Measurements from ENCODE around the gene IFNL3.

DNA sequence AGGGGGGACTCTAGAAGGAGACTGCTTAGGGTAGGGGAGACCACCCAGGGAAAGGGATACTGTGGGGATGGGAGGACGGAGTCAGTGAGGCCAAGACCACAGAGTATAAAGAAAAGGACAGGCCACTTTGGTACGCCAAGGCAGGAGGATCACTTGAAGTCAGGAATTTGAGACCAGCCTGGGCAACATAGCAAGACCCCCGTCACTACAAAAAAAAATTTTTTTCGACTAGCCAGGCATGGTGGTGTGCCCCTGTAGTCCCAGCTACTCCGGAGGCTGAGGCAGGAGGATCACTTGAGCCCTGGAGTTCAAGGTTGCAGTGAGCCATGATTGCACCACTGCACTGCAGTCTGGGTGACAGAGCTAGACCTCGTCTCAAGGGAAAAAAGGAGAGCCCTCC lies 6.6 kb downstream of the IFNL3 start:
- no peak for TF ChIP-seq POLR2A (IDR thresholded peaks at IDR 0.05)
- TF ChIP-seq, protein P1, sequence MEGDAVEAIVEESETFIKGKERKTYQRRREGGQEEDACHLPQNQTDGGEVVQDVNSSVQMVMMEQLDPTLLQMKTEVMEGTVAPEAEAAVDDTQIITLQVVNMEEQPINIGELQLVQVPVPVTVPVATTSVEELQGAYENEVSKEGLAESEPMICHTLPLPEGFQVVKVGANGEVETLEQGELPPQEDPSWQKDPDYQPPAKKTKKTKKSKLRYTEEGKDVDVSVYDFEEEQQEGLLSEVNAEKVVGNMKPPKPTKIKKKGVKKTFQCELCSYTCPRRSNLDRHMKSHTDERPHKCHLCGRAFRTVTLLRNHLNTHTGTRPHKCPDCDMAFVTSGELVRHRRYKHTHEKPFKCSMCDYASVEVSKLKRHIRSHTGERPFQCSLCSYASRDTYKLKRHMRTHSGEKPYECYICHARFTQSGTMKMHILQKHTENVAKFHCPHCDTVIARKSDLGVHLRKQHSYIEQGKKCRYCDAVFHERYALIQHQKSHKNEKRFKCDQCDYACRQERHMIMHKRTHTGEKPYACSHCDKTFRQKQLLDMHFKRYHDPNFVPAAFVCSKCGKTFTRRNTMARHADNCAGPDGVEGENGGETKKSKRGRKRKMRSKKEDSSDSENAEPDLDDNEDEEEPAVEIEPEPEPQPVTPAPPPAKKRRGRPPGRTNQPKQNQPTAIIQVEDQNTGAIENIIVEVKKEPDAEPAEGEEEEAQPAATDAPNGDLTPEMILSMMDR (IDR thresholded peaks at IDR 0.05) = no peak

Measured in heart left ventricle (tissue), 13 donors.